Type B pancreatic cell (in vitro differentiated cells): Measurements from ENCODE around the gene CCDC88B. TPM values are rescaled to one million over a fixed set of nuclear protein-coding genes. Genes with fewer than 3 reads are reported as not detected.

ENCODE experiments used
- DNase-seq: peaks from one replicate; pipeline ENCODE4 v3.0.0; 2021; ENCODE audit warnings: mixed read lengths; ENCODE audit not compliant: unreplicated experiment; ENCODE audit errors: extremely low spot score
- H3K27ac Mint-ChIP-seq: 2 replicates; pipeline ENCODE4 v1.8.0; 2021; ENCODE audit warnings: mild to moderate bottlenecking, mixed read lengths
- H3K27me3 Mint-ChIP-seq: 2 replicates; pipeline ENCODE4 v1.8.0; 2021; ENCODE audit warnings: mixed read lengths
- H3K36me3 Mint-ChIP-seq: 2 replicates; pipeline ENCODE4 v1.8.0; 2021; ENCODE audit warnings: mixed read lengths
- H3K4me1 Mint-ChIP-seq: one replicate; pipeline ENCODE4 v1.8.0; 2021; ENCODE audit warnings: mixed read lengths; ENCODE audit not compliant: unreplicated experiment
- H3K4me3 Mint-ChIP-seq: 2 replicates; pipeline ENCODE4 v1.8.0; 2021; ENCODE audit warnings: mild to moderate bottlenecking, mixed read lengths
- H3K9me3 Mint-ChIP-seq: 2 replicates; pipeline ENCODE4 v1.8.0; 2021; ENCODE audit warnings: mixed read lengths
- CTCF ChIP-seq: fragments of 200-600 bp; sonication (generic); conservative IDR thresholded peaks from 2 replicates; pipeline ENCODE4 v1.5.0; 2021; ENCODE audit warnings: antibody characterized with exemption, mild to moderate bottlenecking
- total RNA-seq: library from RNA; stranded (reverse); gene quantifications from 2 replicates; pipeline ENCODE4 v1.2.1, GENCODE V29; 2021; ENCODE audit warnings: low replicate concordance

The CCDC88B gene
- total RNA-seq, 1 donor from 2014 or later, result 2.8 TPM

- Mint-ChIP-seq H3K9me3 (no peaks in the 10 kb centered on the region), H3K27me3 (peaks cover 88% of the 10 kb centered on the region), H3K4me1 (no peaks in the 10 kb centered on the region), H3K36me3 (peaks cover 6% of the 10 kb centered on the region), H3K4me3 (peak overlapping the region; percentile 9), H3K27ac (no peak overlapping the region)
- TF ChIP-seq CTCF, result no peak
- DNase-seq, result no peak
Measured at GRCh38 chr11:64294774-64295173, 45.2 kb upstream of the CCDC88B start.

- H3K27ac Mint-ChIP-seq, result no peak overlapping the region
- peaks cover 88% of the 10 kb centered on the region for H3K27me3 Mint-ChIP-seq
- no peak for DNase-seq
- H3K36me3 Mint-ChIP-seq, result peaks cover under 1% of the 10 kb centered on the region
- H3K4me3 Mint-ChIP-seq, result no peak overlapping the region
- H3K9me3 Mint-ChIP-seq, result no peaks in the 10 kb centered on the region
- peaks cover 4% of the 10 kb centered on the region for H3K4me1 Mint-ChIP-seq
- TF ChIP-seq CTCF, result no peak
Measured at GRCh38 chr11:64295760-64296159, 44.2 kb upstream of the CCDC88B start.

- Mint-ChIP-seq H3K4me3 (no peak overlapping the region), H3K9me3 (no peaks in the 10 kb centered on the region), H3K27ac (no peak overlapping the region), H3K27me3 (peaks cover 89% of the 10 kb centered on the region), H3K36me3 (no peaks in the 10 kb centered on the region), H3K4me1 (peaks cover 4% of the 10 kb centered on the region)
- no peak for DNase-seq
- no peak for TF ChIP-seq CTCF
Measured at GRCh38 chr11:64296236-64296635, 43.8 kb upstream of the CCDC88B start.

- Mint-ChIP-seq H3K4me3 (peak overlapping the region; percentile 5), H3K27ac (no peak overlapping the region), H3K9me3 (no peaks in the 10 kb centered on the region), H3K36me3 (no peaks in the 10 kb centered on the region), H3K27me3 (peaks cover 93% of the 10 kb centered on the region), H3K4me1 (peaks cover 4% of the 10 kb centered on the region)
- DNase-seq, result no peak
- no peak for TF ChIP-seq CTCF
Measured at GRCh38 chr11:64296830-64297698, 42.9 kb upstream of the CCDC88B start.

- Mint-ChIP-seq H3K4me1 (peaks cover 4% of the 10 kb centered on the region), H3K36me3 (no peaks in the 10 kb centered on the region), H3K27ac (no peak overlapping the region), H3K4me3 (peak overlapping the region; percentile 5), H3K9me3 (no peaks in the 10 kb centered on the region), H3K27me3 (peaks cover 88% of the 10 kb centered on the region)
- no peak for DNase-seq
- TF ChIP-seq CTCF, result no peak
Measured at GRCh38 chr11:64297699-64298358, 42.2 kb upstream of the CCDC88B start.
